HG02943 (cell line): ENCODE data around the gene CBX8.
A peak's percentile ranks its signal among the peaks of the same experiment; 100 is the strongest.

Experiments used
- ATAC-seq: cut with Tn5 transposase; IDR thresholded peaks from one replicate; pipeline ENCODE4 v1.9.1; 2021; ENCODE audit warnings: mild to moderate bottlenecking, low read depth, moderate library complexity; ENCODE audit not compliant: unreplicated experiment

The CBX8 gene

DNA sequence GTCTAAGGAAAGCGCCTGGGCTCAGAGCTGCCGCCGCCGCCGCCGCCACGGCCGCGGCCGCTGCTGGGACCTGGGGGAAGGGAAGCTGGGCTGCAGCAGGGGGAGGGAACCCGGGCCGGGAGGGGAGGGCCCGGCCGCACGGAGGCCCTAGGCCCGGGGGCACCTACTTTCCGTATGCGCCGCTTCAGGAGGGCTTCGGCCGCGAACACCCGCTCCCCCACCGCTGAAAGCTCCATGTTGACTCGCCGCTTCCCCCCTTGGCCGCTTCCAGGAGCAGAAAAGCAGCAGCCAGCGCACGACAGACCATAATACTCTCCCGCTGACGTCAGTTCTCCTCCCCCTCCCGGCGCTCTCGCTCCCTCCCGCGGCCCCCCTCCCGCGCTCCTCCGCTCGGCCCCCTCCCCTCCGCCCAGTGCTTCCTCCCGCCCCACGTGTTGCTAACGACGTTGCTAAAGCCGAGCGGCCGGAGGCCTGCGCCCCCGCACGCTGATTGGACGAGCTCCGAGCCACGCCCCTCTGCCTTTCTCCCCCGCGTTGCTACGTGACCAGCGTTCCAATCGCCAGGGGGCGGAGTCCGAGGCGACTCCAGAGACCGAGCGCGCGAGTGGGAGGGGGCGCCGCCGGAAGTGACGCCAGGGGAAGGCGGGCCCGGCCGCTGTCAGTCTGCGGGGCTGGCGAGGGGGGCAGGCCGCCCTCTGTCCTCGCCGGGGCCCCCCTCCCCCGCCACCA lies at the start of gene CBX8:
Gene CBX8 (minus strand): TSS at position 315 of the 729 bp plus-strand sequence. CDS start 79 bp downstream, at position 236.
- ATAC-seq: peak; percentile 86

- ATAC-seq: no peak
Measured at GRCh38 chr17:79845601-79845949, 48.7 kb upstream of the CBX8 start.

- ATAC-seq: no peak
Measured at GRCh38 chr17:79844869-79845600, 48.2 kb upstream of the CBX8 start.

DNA sequence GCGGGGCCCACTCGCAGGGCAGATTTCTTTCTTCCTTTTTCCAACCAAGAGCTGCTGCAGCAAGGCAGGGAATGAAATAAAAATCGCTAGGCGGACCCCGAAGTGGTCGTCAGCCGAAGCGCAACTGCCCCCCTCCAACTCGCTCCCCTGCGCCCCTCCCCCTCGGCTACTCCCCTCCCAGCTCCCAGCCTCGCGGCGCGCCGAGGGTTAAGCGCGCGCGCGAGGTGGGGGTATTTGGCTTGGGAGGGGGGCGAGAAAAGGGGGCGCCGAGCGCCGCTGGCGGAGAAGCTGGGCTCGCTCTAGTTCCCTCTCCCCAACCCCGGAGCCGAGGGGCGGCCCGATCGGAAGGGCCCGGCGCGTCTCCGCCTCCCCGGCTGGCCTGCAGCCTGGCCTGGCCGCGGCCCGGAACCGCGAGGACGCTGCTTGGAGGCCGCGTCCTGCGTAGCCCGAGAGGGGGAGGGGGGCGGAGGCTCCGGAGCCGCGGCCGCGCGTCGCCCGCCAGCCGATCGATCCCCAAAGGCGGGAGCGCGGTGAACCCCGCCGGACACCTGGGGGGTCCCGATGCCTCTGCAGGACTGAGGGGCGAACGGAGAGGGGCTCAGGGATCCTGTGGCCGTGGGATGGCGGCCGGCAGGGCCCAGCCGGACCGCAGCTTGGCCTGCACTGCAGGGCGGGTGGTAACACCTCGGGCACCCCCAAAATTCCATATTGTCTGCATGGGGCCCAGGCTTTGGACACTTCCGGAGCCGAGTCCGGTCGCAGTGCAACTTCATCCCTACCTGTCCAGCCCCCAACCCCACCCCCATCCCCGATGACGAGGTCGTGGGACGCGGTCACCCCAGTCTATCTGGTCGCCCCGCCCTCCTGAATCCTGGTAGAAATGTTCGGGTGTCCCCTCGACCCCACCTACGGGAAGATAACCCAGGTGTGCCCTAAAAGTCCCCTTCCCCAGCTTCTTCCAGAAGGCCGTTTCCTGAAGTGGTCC lies 47.2 kb upstream of the CBX8 start:
- ATAC-seq: no peak

DNA sequence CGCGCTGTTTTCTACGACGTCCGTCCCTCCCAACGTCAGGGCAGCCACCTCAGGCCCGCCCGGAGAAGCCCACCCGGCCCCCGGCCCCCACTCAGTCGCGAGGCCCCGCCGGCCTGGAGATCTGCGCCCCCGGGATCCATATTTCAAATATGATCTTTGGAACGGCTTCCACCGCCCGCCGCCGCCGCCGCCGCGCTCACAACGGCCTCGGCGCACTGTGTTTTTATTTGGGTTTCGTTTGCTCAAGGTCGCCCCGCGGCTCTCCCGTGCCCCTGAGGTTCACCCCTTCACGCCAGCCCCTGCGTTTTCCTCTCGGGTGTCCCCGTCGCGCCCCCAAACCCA lies 46.6 kb upstream of the CBX8 start:
- ATAC-seq: no peak

DNA sequence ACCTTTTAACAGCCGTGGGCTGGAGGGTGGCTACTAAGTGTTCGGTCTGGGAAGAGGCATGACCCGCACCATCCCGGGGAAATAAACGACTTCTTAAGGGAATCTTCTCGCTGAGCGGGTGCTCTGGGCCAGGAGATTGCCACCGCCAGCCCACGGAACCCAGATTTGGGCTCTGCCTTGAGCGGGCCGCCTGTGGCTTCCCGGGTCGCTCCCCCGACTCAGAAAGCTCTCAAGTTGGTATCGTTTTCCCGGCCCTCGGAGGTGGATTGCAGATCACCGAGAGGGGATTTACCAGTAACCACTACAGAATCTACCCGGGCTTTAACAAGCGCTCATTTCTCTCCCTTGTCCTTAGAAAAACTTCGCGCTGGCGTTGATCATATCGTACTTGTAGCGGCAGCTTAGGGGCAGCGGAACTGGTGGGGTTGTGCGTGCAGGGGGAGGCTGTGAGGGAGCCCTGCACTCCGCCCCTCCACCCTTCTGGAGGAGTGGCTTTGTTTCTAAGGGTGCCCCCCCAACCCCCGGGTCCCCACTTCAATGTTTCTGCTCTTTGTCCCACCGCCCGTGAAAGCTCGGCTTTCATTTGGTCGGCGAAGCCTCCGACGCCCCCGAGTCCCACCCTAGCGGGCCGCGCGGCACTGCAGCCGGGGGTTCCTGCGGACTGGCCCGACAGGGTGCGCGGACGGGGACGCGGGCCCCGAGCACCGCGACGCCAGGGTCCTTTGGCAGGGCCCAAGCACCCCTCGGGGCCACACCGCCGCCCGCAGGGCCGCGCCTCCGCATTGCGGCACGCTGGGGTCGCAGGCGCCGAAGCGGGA lies 46.0 kb upstream of the CBX8 start:
- ATAC-seq: no peak

DNA sequence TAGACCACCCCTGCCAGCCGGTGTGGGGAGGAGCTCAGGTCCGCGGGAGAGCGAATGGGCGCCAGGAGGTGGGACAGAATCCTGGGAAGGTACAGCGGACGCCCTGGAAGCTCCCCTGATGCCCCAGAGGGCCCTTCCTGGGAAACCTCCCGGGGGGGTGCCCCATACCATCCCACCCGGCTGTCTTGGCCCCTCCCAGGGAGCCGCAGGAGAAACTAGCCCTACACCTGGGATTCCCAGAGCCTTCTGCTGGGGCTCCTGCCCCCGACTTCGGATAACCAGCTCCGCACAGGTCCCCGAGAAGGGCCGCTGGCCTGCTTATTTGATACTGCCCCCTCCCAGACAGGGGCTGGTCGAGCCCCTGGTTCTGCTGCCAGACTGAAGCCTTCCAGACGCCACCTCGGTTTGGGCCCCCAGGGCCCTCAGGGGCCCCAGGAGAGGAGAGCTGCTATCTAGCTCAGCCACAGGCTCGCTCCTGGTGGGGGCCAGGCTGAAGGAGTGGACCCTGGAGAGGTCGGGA lies 45.3 kb upstream of the CBX8 start:
- no peak for ATAC-seq

- no peak for ATAC-seq
Measured at GRCh38 chr17:79841369-79842135, 44.7 kb upstream of the CBX8 start.

DNA sequence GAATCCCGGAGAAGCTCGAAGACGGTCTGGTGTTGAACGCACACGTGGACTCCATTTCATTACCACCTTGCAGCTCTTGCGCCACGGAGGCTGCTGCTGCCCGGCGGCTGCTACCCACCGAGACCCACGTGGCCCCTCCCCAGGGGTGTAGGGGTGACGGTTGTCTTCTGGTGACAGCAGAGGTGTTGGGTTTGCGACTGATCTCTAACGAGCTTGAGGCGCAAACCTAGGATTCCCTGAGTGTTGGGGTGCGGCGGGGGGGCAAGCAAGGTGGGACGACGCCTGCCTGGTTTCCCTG lies 44.1 kb upstream of the CBX8 start:
- no peak for ATAC-seq

DNA sequence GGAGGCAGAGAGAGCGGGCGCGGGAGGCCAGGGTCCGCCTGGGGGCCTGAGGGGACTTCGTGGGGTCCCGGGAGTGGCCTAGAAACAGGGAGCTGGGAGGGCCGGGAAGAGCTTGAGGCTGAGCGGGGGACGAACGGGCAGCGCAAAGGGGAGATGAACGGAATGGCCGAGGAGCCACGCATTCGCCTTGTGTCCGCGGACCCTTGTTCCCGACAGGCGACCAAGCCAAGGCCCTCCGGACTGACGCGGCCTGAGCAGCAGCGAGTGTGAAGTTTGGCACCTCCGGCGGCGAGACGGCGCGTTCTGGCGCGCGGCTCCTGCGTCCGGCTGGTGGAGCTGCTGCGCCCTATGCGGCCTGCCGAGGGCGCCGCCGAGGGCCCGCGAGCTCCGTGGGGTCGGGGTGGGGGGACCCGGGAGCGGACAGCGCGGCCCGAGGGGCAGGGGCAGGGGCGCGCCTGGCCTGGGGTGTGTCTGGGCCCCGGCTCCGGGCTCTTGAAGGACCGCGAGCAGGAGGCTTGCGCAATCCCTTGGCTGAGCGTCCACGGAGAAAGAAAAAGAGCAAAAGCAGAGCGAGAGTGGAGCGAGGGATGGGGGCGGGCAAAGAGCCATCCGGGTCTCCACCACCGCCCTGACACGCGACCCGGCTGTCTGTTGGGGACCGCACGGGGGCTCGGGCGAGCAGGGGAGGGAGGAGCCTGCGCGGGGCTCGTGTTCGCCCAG lies 43.6 kb upstream of the CBX8 start:
- ATAC-seq: no peak

- peak; percentile 62 for ATAC-seq
Measured at GRCh38 chr17:79839356-79840268, 42.7 kb upstream of the CBX8 start, which contains the start of gene CBX4. Gene CBX4, minus strand, starts transcription at chr17:79839440. Its CDS starts 189 bp downstream, at chr17:79839251.

DNA sequence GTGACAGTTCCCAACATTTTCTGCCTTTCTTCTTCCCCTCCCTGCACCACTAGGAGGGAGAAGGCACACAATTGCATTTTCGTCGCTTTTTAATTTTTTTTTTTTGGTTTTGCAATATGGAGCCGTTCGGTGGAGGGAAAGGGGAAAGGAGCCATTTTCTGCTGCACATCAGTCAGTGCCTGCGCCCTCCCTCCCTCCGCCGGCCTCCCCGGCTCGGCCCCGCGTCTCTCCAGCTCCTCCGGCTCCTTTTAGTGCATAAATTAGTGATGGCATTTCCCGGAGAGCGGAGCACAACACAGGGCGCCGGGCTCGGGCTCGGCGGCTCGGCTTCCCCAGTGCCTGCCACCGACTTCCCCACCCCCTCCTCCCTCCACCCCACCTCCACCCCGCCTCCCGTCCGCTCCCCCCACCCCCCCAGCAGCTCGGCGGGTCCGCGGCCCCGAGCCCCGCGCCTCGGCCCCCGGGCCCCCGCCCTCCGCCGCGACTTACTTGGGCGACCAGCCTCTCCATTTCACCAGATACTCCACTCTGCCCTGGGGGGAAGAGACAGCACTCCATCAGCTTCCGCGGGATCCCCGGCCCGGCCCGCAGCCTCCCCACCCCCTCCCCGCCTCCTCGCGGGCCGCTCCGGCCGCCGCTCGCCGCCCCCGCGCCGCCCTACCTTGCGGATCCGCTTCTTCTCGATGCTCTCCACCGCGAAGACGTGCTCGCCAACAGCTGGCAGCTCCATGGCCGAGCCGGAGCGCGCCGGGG lies 41.8 kb upstream of the CBX8 start:
- ATAC-seq: peak; percentile 21

DNA sequence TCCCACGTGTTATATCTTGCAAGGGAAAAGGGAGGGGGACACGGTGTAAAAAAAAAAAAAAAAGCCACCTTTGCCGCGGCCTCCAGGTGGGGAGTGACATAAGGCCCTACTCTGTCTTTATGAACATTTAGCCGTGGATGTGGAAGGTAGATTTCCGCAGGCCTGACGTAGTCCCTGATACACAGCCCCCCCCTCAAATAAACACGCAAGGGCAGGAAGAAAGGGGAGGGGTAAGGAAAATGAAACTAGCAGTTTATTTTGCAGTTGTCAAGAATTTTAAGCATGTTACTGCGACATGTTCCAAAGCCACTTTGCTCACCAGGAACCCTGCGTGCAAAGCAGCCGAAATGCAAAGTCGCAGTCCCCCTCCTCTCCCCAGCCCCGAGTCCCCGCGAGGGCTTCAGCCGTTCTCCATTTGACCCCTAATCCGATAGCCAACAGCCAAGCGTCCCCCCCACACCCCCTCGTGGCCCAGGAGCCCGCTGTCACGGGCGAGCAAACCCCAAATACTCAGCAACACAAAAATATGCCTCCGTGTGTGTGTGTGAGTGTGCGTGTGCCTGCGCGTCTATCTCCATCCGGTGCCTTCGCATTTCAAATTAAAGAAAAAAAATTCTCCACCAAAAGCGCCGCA lies 41.1 kb upstream of the CBX8 start:
- no peak for ATAC-seq

DNA sequence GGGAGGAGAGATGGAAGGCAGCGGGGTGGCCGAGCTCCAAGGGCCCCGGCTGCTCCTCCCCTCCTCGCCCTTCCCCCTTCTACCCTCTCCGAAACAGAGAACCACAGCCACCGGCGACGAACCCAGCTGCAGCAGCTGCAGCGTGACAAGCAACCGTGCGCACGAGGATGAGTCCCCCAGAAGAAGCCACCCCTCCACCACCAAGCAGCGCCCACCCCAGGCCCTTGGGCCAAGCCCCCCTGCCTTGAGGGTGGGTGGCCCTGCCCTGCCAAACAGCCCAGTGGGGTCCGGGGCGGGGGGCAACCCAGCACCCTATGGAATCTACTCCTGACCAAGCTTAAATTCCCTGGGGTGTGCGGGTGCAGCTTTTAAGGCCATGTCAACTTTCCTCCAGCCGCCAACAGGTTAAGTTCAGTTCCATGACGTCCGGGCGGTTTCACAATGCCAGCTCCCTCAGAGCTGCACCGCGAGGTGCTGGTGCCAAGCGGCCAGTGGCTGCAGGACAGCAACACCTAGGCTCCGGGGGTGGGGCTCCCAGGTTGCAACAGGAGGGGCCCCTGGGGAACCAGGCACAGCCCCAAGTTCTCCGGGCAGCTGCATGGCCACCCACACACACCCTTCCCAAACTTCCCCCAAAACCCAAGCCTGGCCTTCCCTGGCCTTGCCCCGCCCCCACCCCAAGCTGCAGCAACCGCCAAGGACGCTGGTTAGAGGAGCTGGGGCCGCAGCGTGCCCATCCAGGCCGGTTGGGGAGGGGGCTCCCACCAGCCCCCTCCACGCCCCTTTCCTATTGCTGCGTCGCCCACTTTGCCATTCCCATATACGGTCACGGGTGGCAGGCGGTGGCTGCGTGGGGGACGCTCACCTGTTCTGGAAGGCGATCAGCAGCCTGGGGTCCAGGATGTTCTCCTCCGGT lies 40.4 kb upstream of the CBX8 start:
- ATAC-seq: no peak

DNA sequence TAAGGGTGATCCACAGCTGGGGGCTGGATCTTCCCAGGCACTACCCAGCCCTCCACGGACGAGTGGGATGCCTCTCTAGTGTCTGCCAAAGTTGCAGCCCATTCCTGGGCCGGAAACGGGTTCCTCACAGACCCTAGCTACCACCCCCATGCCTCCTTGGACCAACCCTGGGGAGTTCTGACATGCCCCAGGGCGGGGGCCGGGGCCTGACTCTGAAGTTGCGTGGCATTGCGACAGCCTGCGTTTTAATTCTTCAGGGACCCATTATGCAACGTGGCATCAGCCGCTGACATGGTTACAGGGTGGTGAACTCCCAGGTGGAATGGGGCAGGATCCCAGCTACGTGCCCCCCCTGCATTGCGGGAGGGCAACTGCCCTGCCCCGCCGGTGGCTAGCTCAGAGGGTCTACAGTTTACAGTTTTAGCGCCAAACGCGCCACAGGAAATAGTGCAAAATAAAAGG lies 39.7 kb upstream of the CBX8 start:
- no peak for ATAC-seq
